Measurements from ENCODE around the gene FALEC. TPM values are rescaled to one million over a fixed set of nuclear protein-coding genes. Genes with fewer than 3 reads are reported as not detected.
A peak's percentile ranks its signal among the peaks of the same experiment; 100 is the strongest.

FALEC gene
- total and polyA plus RNA-seq, 9 of the 15 experiments (the other 6 are each of a cell fraction or from before 2014, with no cell fraction given): 0.15 to 1.8 (median 0.53) TPM; not detected in 5

GRCh38 chr1:150548632-150549495, 33.3 kb downstream of the FALEC start, which contains the start of gene ADAMTSL4 (continued):
- TF ChIP-seq CEBPZ (IDR thresholded peaks at IDR 0.05; ENCODE audit: borderline replicate concordance, low read depth, low read length) (no peak), MCM2 (IDR thresholded peaks at IDR 0.05; ENCODE audit: low read depth) (no peak), DEAF1 (CRISPR knock-in tag; IDR thresholded peaks at IDR 0.05) (no peak), PML (IDR thresholded peaks at IDR 0.05; ENCODE audit: low read length) (peak; percentile 30; the same call in 1 of the 2 replicates), HNRNPLL (IDR thresholded peaks at IDR 0.05; ENCODE audit: low read depth, low read length, poor library complexity, severe bottlenecking) (peak; percentile 39), CGGBP1 (CRISPR knock-in tag; IDR thresholded peaks at IDR 0.05) (no peak), MCM5 (IDR thresholded peaks at IDR 0.05; ENCODE audit: low read depth) (no peak), BRCA1 (IDR thresholded peaks at IDR 0.05) (no peak), BRCA1 (CRISPR knock-in tag; IDR thresholded peaks at IDR 0.05) (no peak), NUFIP1 (IDR thresholded peaks at IDR 0.05; ENCODE audit: partially characterized antibody) (no peak), HNRNPUL1 (IDR thresholded peaks at IDR 0.05; ENCODE audit: low read length) (no peak), THRA (IDR thresholded peaks at IDR 0.05) (no peak), ZNF717 (CRISPR knock-in tag; IDR thresholded peaks at IDR 0.05) (no peak), FOXO4 (CRISPR knock-in tag; IDR thresholded peaks at IDR 0.05) (no peak), CHAMP1 (IDR thresholded peaks at IDR 0.05) (no peak), ZNF511 (CRISPR knock-in tag; IDR thresholded peaks at IDR 0.05) (0 out of 2 replicates have a peak, but pooled peaks have one; percentile 24)

All from K562 (cell line).